Body of pancreas (tissue), 4 donors: ENCODE results near the gene LSP1. TPM values are rescaled to one million over a fixed set of nuclear protein-coding genes. Genes with fewer than 3 reads are reported as not detected.

ENCODE experiments used
- ATAC-seq: fragments of 150-250 bp; one replicate; pipeline ENCODE4 v1.9.1; 2016
- DNase-seq, 4 donors: peaks; one replicate each; pipeline ENCODE4 v3.0.0-alpha.2; 2019
- H3K27ac ChIP-seq, 4 donors: fragments of 200-600 bp; sonication (generic); 1 replicate in 3 of 4; 2 replicates in 1 of 4; pipeline versions ENCODE4 v1.5.1 to v1.6.1; 2016 to 2019; ENCODE audit warnings: mild to moderate bottlenecking in 1 of 4, mixed read lengths in 1 of 4, moderate library complexity in 1 of 4
- H3K27me3 ChIP-seq, 2 donors: fragments of 200-600 bp; sonication (generic); one replicate each; pipeline ENCODE4 v1.6.0; 2016; ENCODE audit warnings: mild to moderate bottlenecking in 1 of 2
- H3K36me3 ChIP-seq, 2 donors: fragments of 200-600 bp; sonication (generic); replicated peaks in 1 of 2; 2 replicates each; pipeline ENCODE4 v1.5.1; 2016; ENCODE audit warnings: low read depth in 2 of 2; ENCODE audit not compliant: insufficient read depth in 1 of 2
- H3K4me1 ChIP-seq: fragments of 200-600 bp; sonication (generic); one replicate; pipeline ENCODE4 v1.6.0; 2016
- H3K4me3 ChIP-seq, 2 donors: fragments of 200-600 bp; sonication (generic); 1 replicate in 1 of 2; 2 replicates in 1 of 2; pipeline ENCODE4 v1.5.1; 2016 to 2019
- H3K9me3 ChIP-seq, 3 donors: fragments of 200-600 bp; sonication (generic); 1 replicate in 2 of 3; 2 replicates in 1 of 3; pipeline ENCODE4 v1.5.1; 2016
- POLR2A ChIP-seq, 3 donors: fragments of 450-650 bp; IDR thresholded peaks; one replicate each; pipeline ENCODE4 v1.6.1; 2016; ENCODE audit warnings: antibody characterized with exemption in 3 of 3, mild to moderate bottlenecking in 2 of 3
- WGBS, 2 donors: methylation state at CpG; one replicate each; pipeline ENCODE4 v1.1.5; 2017; 5-methylcytosine and 5-hydroxymethylcytosine counted together
- intact Hi-C: fragments of 100-400 bp; cut with DNase I; formaldehyde crosslinking; loops from one replicate; pipeline ENCODE4 v1.15.1; 2023
- total RNA-seq, 2 donors: library from RNA; depleted of rRNA; stranded (reverse); fragments of >200 nt; gene quantifications; one replicate each; pipeline ENCODE4 v1.1.0, GENCODE V29; 2016
- TF ChIP-seq, protein P1 (sequence below), 7 experiments: fragments of 450-650 bp in 4 of 7; fragments of 200-600 bp in 3 of 7; sonication (generic) in 3 of 7; IDR thresholded peaks; one replicate each; pipeline ENCODE4 v1.5.1; 2016 to 2019; ENCODE audit warnings: antibody characterized with exemption in 7 of 7

Gene LSP1
- total RNA-seq, 2 donors from 2014 or later: 9.9 to 11.5 TPM

DNA sequence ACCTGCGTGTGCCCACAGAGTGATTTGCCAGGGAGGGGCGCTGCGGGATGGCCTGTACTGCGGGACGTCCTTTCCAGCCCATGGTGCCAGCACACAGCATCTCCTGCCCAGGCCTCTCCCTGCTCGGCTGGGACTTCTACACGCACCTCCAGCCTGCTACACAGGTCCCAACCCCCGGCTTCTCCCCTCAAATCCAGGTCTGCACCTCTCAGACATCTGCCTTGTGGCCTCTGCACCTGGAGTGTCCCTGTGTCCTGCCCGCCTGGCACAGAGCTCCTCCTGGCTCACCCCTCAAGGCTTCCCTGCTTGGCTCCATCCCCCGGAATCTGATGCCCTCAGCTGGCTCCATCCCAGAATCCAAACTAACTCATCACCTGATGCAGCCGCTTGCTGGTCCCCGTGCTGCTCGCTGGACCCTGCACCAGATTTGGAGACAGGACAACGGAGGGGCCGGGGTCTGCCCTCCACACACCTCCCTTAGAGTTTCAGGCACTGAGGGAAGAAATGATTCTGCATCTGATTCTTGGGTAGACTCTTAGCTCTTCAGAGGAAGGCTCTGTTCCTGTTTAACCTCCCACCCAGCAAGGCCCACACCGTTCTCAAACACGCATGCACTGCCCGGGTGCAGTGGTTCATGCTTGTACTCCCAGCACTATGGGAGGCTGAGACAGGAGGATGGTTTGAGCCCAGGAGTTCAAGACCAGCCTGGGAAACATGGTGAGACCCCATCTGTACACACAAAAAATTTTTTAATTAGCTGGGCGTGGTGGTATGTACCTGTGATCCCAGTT is 4.0 kb upstream of the LSP1 start:
- TF ChIP-seq POLR2A (IDR thresholded peaks at IDR 0.05): no peak
- TF ChIP-seq, protein P1, sequence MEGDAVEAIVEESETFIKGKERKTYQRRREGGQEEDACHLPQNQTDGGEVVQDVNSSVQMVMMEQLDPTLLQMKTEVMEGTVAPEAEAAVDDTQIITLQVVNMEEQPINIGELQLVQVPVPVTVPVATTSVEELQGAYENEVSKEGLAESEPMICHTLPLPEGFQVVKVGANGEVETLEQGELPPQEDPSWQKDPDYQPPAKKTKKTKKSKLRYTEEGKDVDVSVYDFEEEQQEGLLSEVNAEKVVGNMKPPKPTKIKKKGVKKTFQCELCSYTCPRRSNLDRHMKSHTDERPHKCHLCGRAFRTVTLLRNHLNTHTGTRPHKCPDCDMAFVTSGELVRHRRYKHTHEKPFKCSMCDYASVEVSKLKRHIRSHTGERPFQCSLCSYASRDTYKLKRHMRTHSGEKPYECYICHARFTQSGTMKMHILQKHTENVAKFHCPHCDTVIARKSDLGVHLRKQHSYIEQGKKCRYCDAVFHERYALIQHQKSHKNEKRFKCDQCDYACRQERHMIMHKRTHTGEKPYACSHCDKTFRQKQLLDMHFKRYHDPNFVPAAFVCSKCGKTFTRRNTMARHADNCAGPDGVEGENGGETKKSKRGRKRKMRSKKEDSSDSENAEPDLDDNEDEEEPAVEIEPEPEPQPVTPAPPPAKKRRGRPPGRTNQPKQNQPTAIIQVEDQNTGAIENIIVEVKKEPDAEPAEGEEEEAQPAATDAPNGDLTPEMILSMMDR (IDR thresholded peaks at IDR 0.05): no peak
- peaks cover 27% of the 10 kb centered on the region for H3K4me1 ChIP-seq
- WGBS, 2 donors: 95 to 96% methylated on average over 18 to 19 of the region's 19 CpGs
- no peak overlapping the region for H3K27ac ChIP-seq
- DNase-seq (no peak), ATAC-seq (no peak)
- H3K4me3 ChIP-seq: no peak overlapping the region
- H3K27me3 ChIP-seq: no peaks in the 10 kb centered on the region
- no peaks in the 10 kb centered on the region for H3K36me3 ChIP-seq
- intact Hi-C loops: no loop called here
- H3K9me3 ChIP-seq: no peaks in the 10 kb centered on the region

DNA sequence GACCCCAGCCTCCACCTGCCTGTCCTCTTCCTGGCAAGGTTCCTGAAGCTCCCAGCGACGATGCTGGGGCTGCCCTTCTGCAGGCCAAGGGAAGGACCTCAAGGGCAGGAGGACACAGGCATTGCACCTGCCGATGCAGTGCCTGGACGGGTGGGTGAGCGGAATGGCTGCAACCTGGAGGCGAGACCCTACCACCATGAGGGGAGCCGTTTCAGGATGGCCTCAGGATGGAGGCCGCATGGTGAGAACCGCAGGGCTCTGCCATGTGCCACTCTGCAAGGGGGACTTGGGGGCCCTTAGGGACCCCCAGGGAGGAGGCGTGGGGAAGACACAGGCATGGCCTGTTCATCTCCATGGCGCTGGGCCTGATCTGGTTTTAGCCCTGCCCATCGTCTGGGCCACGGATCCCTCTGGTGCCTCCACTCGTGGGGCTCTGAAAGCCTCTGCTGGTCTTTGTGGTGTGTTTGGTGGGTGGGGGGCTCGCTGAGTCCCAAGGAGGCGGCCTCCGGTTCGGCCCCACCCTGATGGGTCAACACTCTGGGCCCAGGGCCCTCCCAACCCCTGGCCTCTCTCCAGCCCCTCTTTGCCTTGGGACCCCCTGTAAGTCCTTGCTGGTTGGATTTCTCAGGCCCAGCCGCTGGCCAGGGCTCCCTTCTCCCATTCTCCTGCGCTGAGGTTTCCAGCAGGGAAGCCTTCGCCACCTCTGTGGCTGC is 1.3 kb upstream of the LSP1 start:
- TF ChIP-seq POLR2A (IDR thresholded peaks at IDR 0.05): no peak
- TF ChIP-seq, protein P1 (IDR thresholded peaks at IDR 0.05): no peak
- intact Hi-C loops: no loop called here
- Histone ChIP-seq H3K36me3 (no peaks in the 10 kb centered on the region), H3K4me1 (no peaks in the 10 kb centered on the region), H3K27ac (peak overlapping the region in 1 of 4 donors; percentile 57), H3K9me3 (no peaks in the 10 kb centered on the region), H3K27me3 (no peaks in the 10 kb centered on the region), H3K4me3 (no peak overlapping the region)
- 93 to 100% methylated on average over 3 to 21 of the region's 21 CpGs for WGBS, 2 donors
- no peak for DNase-seq
- ATAC-seq: no peak

DNA sequence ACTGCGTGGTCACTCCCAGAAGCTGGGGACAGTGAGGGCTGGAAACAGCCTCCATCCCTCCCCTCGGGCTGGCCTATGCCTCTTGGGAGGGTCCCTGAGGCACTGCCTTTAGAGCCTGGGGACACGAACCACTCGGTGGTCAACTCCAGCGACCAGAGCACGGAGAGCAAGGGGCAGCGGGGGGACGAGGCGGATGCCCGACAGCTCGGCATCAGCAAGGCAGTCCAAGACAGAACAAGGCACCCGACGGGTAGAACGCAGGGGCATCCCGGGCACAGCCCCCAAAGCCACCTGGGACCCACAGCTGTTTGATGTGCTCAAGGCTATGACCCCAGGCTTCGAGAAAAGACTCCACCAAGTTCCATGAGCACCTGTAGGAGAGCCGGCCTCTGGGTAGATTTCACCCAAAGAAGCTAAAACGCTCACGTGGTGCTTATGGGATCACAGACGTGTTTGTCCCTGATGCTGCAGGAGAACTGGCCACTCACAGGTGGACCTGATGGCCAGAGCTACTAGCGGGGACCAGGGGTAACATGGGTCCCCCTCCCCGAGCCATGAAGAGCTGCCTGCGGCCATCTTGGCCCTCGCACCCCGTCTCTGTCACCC is 510 bp upstream of the LSP1 start:
- no peak for ATAC-seq
- Histone ChIP-seq H3K4me3 (no peak overlapping the region), H3K27ac (peak overlapping the region in 1 of 4 donors; percentile 16)

DNA sequence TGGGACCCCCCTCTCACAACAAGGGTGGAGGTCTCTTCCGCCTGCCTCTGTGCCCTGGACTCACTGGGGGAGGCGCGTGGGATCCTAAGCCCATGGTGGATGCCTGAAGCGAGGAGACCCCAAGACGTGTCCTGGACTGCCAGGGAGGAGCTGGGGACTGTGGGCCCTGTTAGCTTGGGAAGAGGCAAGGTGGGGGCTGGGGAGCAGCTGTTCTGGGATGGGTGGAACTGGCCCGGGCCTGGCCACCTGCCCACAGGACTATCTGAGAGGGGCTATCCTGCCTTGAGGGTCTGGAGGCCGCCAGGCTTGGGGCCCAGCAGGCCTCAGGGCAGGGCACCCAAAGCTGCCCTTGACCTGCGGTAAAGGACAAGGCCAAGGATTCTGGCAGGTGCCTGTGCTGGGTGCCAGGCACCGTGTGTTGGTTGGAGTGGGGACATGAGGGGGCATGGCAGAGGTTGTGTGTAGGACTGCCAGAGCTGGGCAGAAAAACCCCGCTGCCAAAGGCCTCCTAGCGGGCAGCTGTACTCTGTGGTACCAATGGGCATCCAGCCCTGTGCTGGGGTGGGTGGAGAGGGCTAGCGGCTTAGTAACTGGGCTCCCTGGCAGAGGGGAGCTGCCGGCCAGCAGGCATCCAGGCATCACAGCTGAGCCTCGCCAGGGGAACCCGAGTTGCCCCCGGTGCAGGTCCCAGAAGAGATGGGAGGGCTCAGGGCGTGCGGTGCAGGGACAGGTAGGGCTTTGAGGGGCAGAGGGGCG is 670 bp downstream of the LSP1 start:
- 78 to 98% methylated on average over 9 to 17 of the region's 19 CpGs for WGBS, 2 donors
- no peaks in the 10 kb centered on the region for H3K4me1 ChIP-seq
- H3K27me3 ChIP-seq: no peaks in the 10 kb centered on the region
- ATAC-seq (no peak), DNase-seq (no peak)
- intact Hi-C loops: no loop called here
- H3K9me3 ChIP-seq: no peaks in the 10 kb centered on the region
- H3K36me3 ChIP-seq: no peaks in the 10 kb centered on the region
- H3K4me3 ChIP-seq: no peak overlapping the region
- TF ChIP-seq, protein P1 (IDR thresholded peaks at IDR 0.05): no peak
- no peak for TF ChIP-seq POLR2A (IDR thresholded peaks at IDR 0.05)
- H3K27ac ChIP-seq: no peak overlapping the region

More for the DNA sequence above, 510 bp upstream of the LSP1 start:
- intact Hi-C loops: no loop called here
- TF ChIP-seq POLR2A (IDR thresholded peaks at IDR 0.05): no peak
- TF ChIP-seq, protein P1 (IDR thresholded peaks at IDR 0.05): no peak
- Histone ChIP-seq H3K27me3 (no peaks in the 10 kb centered on the region), H3K9me3 (no peaks in the 10 kb centered on the region), H3K36me3 (no peaks in the 10 kb centered on the region), H3K4me1 (no peaks in the 10 kb centered on the region)
- no peak for DNase-seq
- 83 to 84% methylated on average over 24 to 25 of the region's 25 CpGs for WGBS, 2 donors
